IMR-90 (cell line): ENCODE data around the gene TCF7L2. TPM values are rescaled to one million over a fixed set of nuclear protein-coding genes. Genes with fewer than 3 reads are reported as not detected.

Experiments used
- ATAC-seq: fragments of 200-7000 bp; cut with Tn5 transposase; 2 replicates; pipeline ENCODE4 v1.9.1; 2020; ENCODE audit warnings: low read depth, mild to moderate bottlenecking, moderate library complexity
- BruUV-seq: library from RNA; stranded (reverse); fragments of 400-500 nt; replicated peaks from 2 replicates; lab custom pipeline; 2021; lab: Mats Ljungman, UMichigan
- CTCF ChIA-PET: fragments of 300-600 bp; formaldehyde crosslinking; extraction: SDS; loops from one replicate; lab custom pipeline; 2021; ENCODE audit warnings: antibody characterized with exemption; lab: Yijun Ruan, JAX
- POLR2A ChIA-PET: fragments of 300-600 bp; sonication (Branson Sonifier 250); formaldehyde crosslinking; loops from one replicate; lab custom pipeline; 2022; ENCODE audit warnings: antibody characterized with exemption; ENCODE audit not compliant: unreplicated experiment; lab: Charles Lee
- DNase-seq: peaks from one replicate; pipeline ENCODE4 v3.0.0; 2013
- H2AFZ ChIP-seq: replicated peaks from 2 replicates; pipeline ENCODE3; 2013; ENCODE audit warnings: low read length, mild to moderate bottlenecking; ENCODE audit not compliant: poor library complexity
- H2AK5ac ChIP-seq: 2 replicates; pipeline ENCODE4 v1.6.1; 2013; ENCODE audit warnings: low read depth, low read length, inconsistent platforms
- H2AK9ac ChIP-seq: replicated peaks from 2 replicates; pipeline ENCODE3; 2013; ENCODE audit warnings: mild to moderate bottlenecking, low read depth, low read length, moderate library complexity; ENCODE audit not compliant: poor library complexity
- H2BK120ac ChIP-seq: 2 replicates; pipeline ENCODE4 v1.6.1; 2013; ENCODE audit warnings: low read depth, low read length, inconsistent platforms
- H2BK15ac ChIP-seq: 3 replicates; pipeline ENCODE4 v1.6.1; 2013; ENCODE audit warnings: low read depth, low read length, inconsistent platforms
- H2BK20ac ChIP-seq: 2 replicates; pipeline ENCODE4 v1.6.1; 2013; ENCODE audit warnings: low read depth, mild to moderate bottlenecking, inconsistent platforms, low read length, moderate library complexity
- H2BK5ac ChIP-seq: 2 replicates; pipeline ENCODE4 v1.6.1; 2013; ENCODE audit warnings: mild to moderate bottlenecking, low read depth, low read length, inconsistent platforms; ENCODE audit not compliant: poor library complexity, severe bottlenecking
- H3K14ac ChIP-seq: replicated peaks from 2 replicates; pipeline ENCODE4 v1.6.1; 2013; ENCODE audit warnings: low read depth, low read length, inconsistent platforms
- H3K18ac ChIP-seq: 2 replicates; pipeline ENCODE4 v1.6.1; 2013; ENCODE audit warnings: low read depth, low read length, control low read depth
- H3K23ac ChIP-seq: 2 replicates; pipeline ENCODE4 v1.6.1; 2013; ENCODE audit warnings: low read depth, low read length, inconsistent platforms
- H3K27ac ChIP-seq: 2 replicates; pipeline ENCODE4 v1.5.1; 2013; ENCODE audit warnings: mild to moderate bottlenecking, control low read depth, low read length; ENCODE audit not compliant: insufficient read depth
- H3K27me3 ChIP-seq: 2 replicates; pipeline ENCODE4 v1.6.1; 2013; ENCODE audit warnings: low read length; ENCODE audit not compliant: control insufficient read depth, insufficient read depth
- H3K36me3 ChIP-seq: 2 replicates; pipeline ENCODE4 v1.6.1; 2013; ENCODE audit warnings: low read length, mixed read lengths; ENCODE audit not compliant: control insufficient read depth, insufficient read depth
- H3K4ac ChIP-seq: 2 replicates; pipeline ENCODE4 v1.6.1; 2013; ENCODE audit warnings: low read depth, low read length, inconsistent platforms
- H3K4me1 ChIP-seq: 2 replicates; pipeline ENCODE4 v1.6.1; 2013; ENCODE audit warnings: low read length, mixed read lengths; ENCODE audit not compliant: control insufficient read depth, insufficient read depth
- H3K4me2 ChIP-seq: 2 replicates; pipeline ENCODE4 v1.6.1; 2013; ENCODE audit warnings: low read depth, mild to moderate bottlenecking, control low read depth, low read length, moderate library complexity
- H3K4me3 ChIP-seq: 2 replicates; pipeline ENCODE4 v1.5.1; 2013; ENCODE audit warnings: low read depth, mild to moderate bottlenecking, control low read depth, low read length, moderate library complexity; ENCODE audit not compliant: insufficient read depth
- H3K56ac ChIP-seq: 2 replicates; pipeline ENCODE4 v1.6.1; 2013; ENCODE audit warnings: low read length, inconsistent platforms; ENCODE audit not compliant: insufficient read depth; ENCODE audit errors: extremely low read depth
- H3K79me1 ChIP-seq, 2 experiments: 2 replicates each; pipeline ENCODE4 v1.6.1; 2013; ENCODE audit warnings: low read length in 2 of 2, inconsistent platforms in 1 of 2, low read depth in 1 of 2
- H3K9ac ChIP-seq: 2 replicates; pipeline ENCODE4 v1.6.1; 2013; ENCODE audit warnings: low read depth, low read length, control low read depth
- H3K9me1 ChIP-seq: 2 replicates; pipeline ENCODE4 v1.6.1; 2013; ENCODE audit warnings: low read length, inconsistent platforms; ENCODE audit not compliant: insufficient read depth
- H3K9me3 ChIP-seq: 2 replicates; pipeline ENCODE4 v1.6.1; 2013; ENCODE audit warnings: low read length; ENCODE audit not compliant: control insufficient read depth, insufficient read depth
- H4K20me1 ChIP-seq: 2 replicates; pipeline ENCODE4 v1.6.1; 2013; ENCODE audit warnings: low read length, inconsistent platforms; ENCODE audit not compliant: insufficient read depth
- H4K5ac ChIP-seq: 2 replicates; pipeline ENCODE4 v1.6.1; 2013; ENCODE audit warnings: mild to moderate bottlenecking, low read depth, low read length, control low read depth
- H4K8ac ChIP-seq, 2 experiments: 2 replicates each; pipeline ENCODE4 v1.6.1; 2013; ENCODE audit warnings: low read depth in 2 of 2, low read length in 2 of 2, control low read depth in 1 of 2, inconsistent platforms in 1 of 2
- H4K91ac ChIP-seq: 2 replicates; pipeline ENCODE4 v1.6.1; 2013; ENCODE audit warnings: low read depth, low read length, inconsistent platforms; ENCODE audit not compliant: insufficient read depth
- BHLHE40 ChIP-seq: fragments of 150-350 bp; IDR thresholded peaks from 2 replicates; pipeline ENCODE4 v1.6.1; 2016; ENCODE audit warnings: mild to moderate bottlenecking, low read depth, low read length
- CEBPB ChIP-seq: IDR thresholded peaks from 2 replicates; pipeline ENCODE4 v1.6.1; 2012; ENCODE audit warnings: low read depth, low read length, improper control_type of control experiment
- ELK1 ChIP-seq: fragments of 150-350 bp; IDR thresholded peaks from 2 replicates; pipeline ENCODE4 v1.6.1; 2016; ENCODE audit warnings: low read depth, mild to moderate bottlenecking, low read length, moderate library complexity, borderline replicate concordance
- MAFK ChIP-seq: IDR thresholded peaks from 2 replicates; pipeline ENCODE4 v1.6.1; 2012; ENCODE audit warnings: low read depth, low read length, improper control_type of control experiment
- MAZ ChIP-seq: IDR thresholded peaks from 2 replicates; pipeline ENCODE4 v1.6.1; 2012; ENCODE audit warnings: low read depth, mild to moderate bottlenecking, low read length, improper control_type of control experiment, moderate library complexity, borderline replicate concordance
- NFE2L2 ChIP-seq: fragments of 150-350 bp; IDR thresholded peaks from 2 replicates; pipeline ENCODE4 v1.6.1; 2016; ENCODE audit warnings: low read depth, mild to moderate bottlenecking, low read length
- RAD21 ChIP-seq: IDR thresholded peaks from 2 replicates; pipeline ENCODE4 v1.6.1; 2012; ENCODE audit warnings: low read length, improper control_type of control experiment
- RCOR1 ChIP-seq: IDR thresholded peaks from 2 replicates; pipeline ENCODE4 v1.6.1; 2012; ENCODE audit warnings: mild to moderate bottlenecking, low read length, improper control_type of control experiment; ENCODE audit not compliant: insufficient replicate concordance
- RFX5 ChIP-seq: IDR thresholded peaks from 2 replicates; pipeline ENCODE4 v1.8.0; 2012; ENCODE audit warnings: low read depth, mild to moderate bottlenecking, low read length, moderate library complexity
- SMC3 ChIP-seq: fragments of 150-350 bp; IDR thresholded peaks from 2 replicates; pipeline ENCODE4 v1.6.1; 2016; ENCODE audit warnings: low read depth, mild to moderate bottlenecking, antibody characterized with exemption, low read length, moderate library complexity
- WGBS, 2 experiments: methylation state at CpG; one replicate each; pipeline versions ENCODE4 v1.1.5 to v1.1.7; 2013; ENCODE audit warnings: missing lambda C conversion rate in 2 of 2; ENCODE audit not compliant: insufficient read length in 1 of 2; ENCODE audit errors: extremely low coverage in 2 of 2; 5-methylcytosine and 5-hydroxymethylcytosine counted together
- dilution Hi-C: fragments of 300-500 bp; cut with HindIII; formaldehyde crosslinking; loops from one replicate; pipeline ENCODE4 v1.14.3; 2018; ENCODE audit warnings: low sequenced_read_pairs; ENCODE audit not compliant: unreplicated experiment
- in situ Hi-C: fragments of 300-500 bp; cut with MboI; formaldehyde crosslinking; loops from 3 replicates; pipeline ENCODE4 v1.14.3; 2019; ENCODE audit warnings: low sequenced_read_pairs, inconsistent platforms, mixed read lengths
- intact Hi-C: fragments of 100-400 bp; cut with micrococcal nuclease; formaldehyde crosslinking; loops from 2 replicates; pipeline ENCODE4 v1.10.0; 2022
- polyA plus RNA-seq, 3 experiments: library from polyadenylated mRNA; depleted of rRNA; stranded (reverse); fragments of >200 nt; gene quantifications; 2 replicates each; pipeline ENCODE4 v1.2.3, GENCODE V29; 2012; ENCODE audit warnings: low replicate concordance in 1 of 3
- total RNA-seq: library from RNA; depleted of rRNA; stranded (reverse); fragments of >200 nt; gene quantifications from 2 replicates; pipeline ENCODE4 v1.2.3, GENCODE V29; 2012

TCF7L2 gene
- total and polyA plus RNA-seq, 2 of the 4 experiments (the other 2 are of a cell fraction) = 1.3 to 12.2 TPM

GRCh38 chr10:113021268-113022040, 71.4 kb downstream of the TCF7L2 start:
- H2BK20ac ChIP-seq = no peak overlapping the region
- intact Hi-C loops (no loop called here), in situ Hi-C loops (no loop called here), dilution Hi-C loops (no loop called here)
- H3K18ac ChIP-seq = no peak overlapping the region
- no peak overlapping the region for H3K9ac ChIP-seq
- peaks cover 33 to 74% of the 10 kb centered on the region in 2 experiments for H3K79me1 ChIP-seq
- H3K36me3 ChIP-seq = peaks cover 1% of the 10 kb centered on the region; the same call in 1 of the 2 replicates
- TF ChIP-seq ELK1 = no peak
- TF ChIP-seq CEBPB = no peak
- no peak for TF ChIP-seq RCOR1
- TF ChIP-seq BHLHE40 = no peak
- no peak for TF ChIP-seq RAD21
- no peak for TF ChIP-seq MAZ
- no peak for TF ChIP-seq NFE2L2
- TF ChIP-seq RFX5 = no peak
- no peak for TF ChIP-seq SMC3
- TF ChIP-seq MAFK = no peak
- WGBS, 2 experiments = no CpG with 5 or more reads among the region's 9 CpGs
- no peak overlapping the region for H2AFZ ChIP-seq
- no peak overlapping the region for H3K56ac ChIP-seq
- H3K23ac ChIP-seq = 0 out of 2 replicates have a peak overlapping the region, but pooled peaks have one; percentile 12
- H3K9me1 ChIP-seq = peaks cover 15% of the 10 kb centered on the region; the same call in 1 of the 2 replicates
- H2AK9ac ChIP-seq = no peak overlapping the region
- H3K14ac ChIP-seq = no peak overlapping the region
- no peak overlapping the region for H2AK5ac ChIP-seq
- no peak overlapping the region for H2BK120ac ChIP-seq
- no peak for ATAC-seq
- BruUV-seq = no TSS peak
- no peak overlapping the region for H2BK15ac ChIP-seq
- H4K20me1 ChIP-seq = peaks cover 63% of the 10 kb centered on the region
- no peak overlapping the region for H4K91ac ChIP-seq
- no peak overlapping the region for H3K27ac ChIP-seq
- no peak overlapping the region for H3K4ac ChIP-seq
- no peaks in the 10 kb centered on the region for H3K27me3 ChIP-seq
- CTCF ChIA-PET = interaction anchor here (0.6 kb wide), 1 partner anchor 395 kb away, joined by 8 read pairs; no protein-coding TSS in a partner anchor
- H3K4me2 ChIP-seq = no peak overlapping the region
- peaks cover 14% of the 10 kb centered on the region for H3K4me1 ChIP-seq
- no peak overlapping the region for H4K5ac ChIP-seq
- no peak overlapping the region for H2BK5ac ChIP-seq
- no peak overlapping the region for H3K4me3 ChIP-seq
- no peak for DNase-seq
- no peak overlapping the region for H4K8ac ChIP-seq
- POLR2A ChIA-PET = no interaction called here
- H3K9me3 ChIP-seq = no peaks in the 10 kb centered on the region
